GM18505 (cell line): ENCODE results near the gene DGCR6L.
"Not testable (repeated sequence)": the region's sequence is repeated elsewhere in the genome, so short reads cannot be mapped to it uniquely, and the experiment has no call there.

Experiments
- ATAC-seq: cut with Tn5 transposase; IDR thresholded peaks from one replicate; pipeline ENCODE4 v1.9.1; 2021; ENCODE audit not compliant: unreplicated experiment
- POLR2A ChIP-seq: IDR thresholded peaks from 4 replicates; pipeline ENCODE4 v1.6.1; 2011; ENCODE audit warnings: borderline replicate concordance; ENCODE audit not compliant: insufficient read depth, insufficient read length; ENCODE audit errors: extremely low read depth

The DGCR6L gene

DNA sequence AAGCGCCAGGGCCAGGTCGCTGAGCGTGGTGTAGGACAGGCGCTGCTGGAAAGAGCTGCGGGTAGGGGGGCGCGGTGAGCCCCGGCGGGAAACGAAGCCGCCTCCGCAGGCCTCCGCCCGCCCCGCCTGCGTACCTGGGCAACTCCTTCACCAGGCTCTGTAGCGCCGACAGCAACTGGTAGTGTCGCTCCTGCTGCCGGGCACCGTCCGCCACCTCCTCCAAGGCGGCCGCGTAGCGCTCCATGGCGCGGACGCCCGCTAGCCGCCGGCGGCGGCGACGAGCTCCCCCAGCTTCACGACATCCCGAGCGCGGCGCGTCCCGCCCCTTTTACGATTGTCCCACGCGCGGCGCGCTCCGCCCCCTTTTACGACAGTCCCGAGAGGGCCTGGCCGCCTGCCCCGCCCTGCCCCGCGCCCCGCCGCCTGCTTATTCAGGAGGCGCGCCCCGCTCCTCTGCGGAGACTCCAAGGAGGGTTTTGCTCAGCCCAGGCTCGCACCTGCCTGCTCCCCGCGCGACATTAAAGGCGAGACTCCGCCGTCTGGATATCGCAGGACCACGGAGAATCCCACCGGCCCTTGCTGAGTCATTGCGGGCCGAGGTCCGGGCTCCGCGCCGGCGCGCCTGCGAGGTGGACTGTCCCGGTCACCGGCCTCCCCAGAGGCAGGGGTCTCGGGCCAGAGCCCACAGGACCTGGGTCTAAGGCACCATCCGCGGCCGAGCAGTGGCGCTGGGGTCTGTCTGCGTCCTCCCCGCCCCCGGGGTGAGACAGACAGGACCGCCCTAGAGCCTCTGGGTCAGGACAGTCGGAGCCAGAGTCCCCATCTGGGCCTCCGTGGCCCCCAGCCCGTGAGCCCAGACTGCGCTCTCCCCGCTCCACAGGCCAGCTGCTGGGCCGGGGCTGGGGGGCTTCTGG lies at the start of gene DGCR6L:
TSS of gene DGCR6L (minus strand) at position 316 of the 914 bp plus-strand sequence. CDS start at position 244, 72 bp downstream.
- peak; percentile 67 for ATAC-seq
- peak; percentile 74 for TF ChIP-seq POLR2A

- ATAC-seq = not testable (repeated sequence)
Measured at GRCh38 chr22:20368875-20369274, 49.0 kb upstream of the DGCR6L start.

DNA sequence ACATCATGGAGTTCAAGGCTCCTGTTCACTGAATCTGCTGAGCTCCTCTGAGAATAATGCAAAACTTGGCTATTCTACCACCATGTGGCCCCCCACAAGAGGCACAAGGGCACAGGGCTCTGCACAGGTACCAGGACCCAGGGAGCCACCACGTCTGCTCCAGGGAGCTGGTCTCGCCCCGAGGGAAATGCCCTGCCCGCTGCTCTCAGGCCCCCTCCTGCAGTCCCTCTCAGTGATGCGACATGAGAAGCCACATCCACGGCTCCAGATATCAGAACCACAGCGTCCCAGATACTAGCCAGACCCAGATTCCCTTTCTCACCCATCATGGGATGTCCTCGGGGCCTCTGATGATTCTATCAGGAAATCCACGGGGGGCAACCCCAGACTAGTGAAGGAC lies 47.0 kb upstream of the DGCR6L start:
- ATAC-seq = not testable (repeated sequence)

DNA sequence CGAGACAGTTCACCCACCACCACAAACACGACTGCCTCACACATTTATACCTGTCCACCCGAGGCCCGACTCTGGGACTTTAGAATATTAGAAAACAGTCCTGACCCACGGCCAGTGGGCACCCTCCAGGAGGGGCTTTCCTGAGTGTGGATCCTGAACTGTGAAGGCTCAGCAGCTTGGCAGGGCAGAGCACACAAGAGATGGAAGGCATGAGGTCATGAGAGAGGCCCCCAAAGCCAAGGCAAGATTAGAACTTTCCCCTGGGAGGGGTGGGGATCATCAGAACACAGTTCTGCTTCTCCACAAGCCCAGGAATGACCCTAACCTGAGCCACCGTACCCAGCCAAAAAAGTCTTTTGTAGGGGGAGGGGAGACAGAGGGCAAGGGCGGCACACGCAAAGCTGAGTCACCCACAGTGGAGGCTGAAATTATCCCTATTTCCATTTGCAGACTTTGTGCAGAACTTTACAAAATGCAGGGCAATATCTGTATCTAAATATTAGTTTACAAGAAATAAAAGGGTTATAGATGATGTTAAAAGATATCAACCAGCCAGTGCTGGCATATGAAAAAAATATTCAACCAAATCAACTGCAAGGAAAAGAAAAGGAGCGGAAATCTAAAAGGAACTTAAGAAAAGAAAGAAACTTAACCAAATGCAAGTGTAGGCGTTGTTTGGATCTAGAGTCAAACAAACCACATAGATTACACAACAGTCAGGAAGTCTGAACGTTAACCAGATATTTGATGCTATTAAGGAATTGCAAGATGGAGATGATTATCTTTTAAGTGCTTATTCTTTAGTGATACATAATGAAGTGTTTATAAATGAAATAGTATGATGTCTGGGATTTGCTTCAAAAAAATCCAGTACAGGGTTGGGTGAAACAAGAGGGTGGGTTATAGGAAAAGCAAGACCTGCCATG lies 44.7 kb upstream of the DGCR6L start:
- ATAC-seq = not testable (repeated sequence)

GRCh38 chr22:20362403-20362802 lies 42.5 kb upstream of the DGCR6L start:
- ATAC-seq = not testable (repeated sequence)

GRCh38 chr22:20361752-20362229 lies 41.9 kb upstream of the DGCR6L start:
- not testable (repeated sequence) for ATAC-seq

GRCh38 chr22:20360866-20361751 lies 41.2 kb upstream of the DGCR6L start:
- not testable (repeated sequence) for ATAC-seq

GRCh38 chr22:20360261-20360660 lies 40.4 kb upstream of the DGCR6L start:
- ATAC-seq = not testable (repeated sequence)

DNA sequence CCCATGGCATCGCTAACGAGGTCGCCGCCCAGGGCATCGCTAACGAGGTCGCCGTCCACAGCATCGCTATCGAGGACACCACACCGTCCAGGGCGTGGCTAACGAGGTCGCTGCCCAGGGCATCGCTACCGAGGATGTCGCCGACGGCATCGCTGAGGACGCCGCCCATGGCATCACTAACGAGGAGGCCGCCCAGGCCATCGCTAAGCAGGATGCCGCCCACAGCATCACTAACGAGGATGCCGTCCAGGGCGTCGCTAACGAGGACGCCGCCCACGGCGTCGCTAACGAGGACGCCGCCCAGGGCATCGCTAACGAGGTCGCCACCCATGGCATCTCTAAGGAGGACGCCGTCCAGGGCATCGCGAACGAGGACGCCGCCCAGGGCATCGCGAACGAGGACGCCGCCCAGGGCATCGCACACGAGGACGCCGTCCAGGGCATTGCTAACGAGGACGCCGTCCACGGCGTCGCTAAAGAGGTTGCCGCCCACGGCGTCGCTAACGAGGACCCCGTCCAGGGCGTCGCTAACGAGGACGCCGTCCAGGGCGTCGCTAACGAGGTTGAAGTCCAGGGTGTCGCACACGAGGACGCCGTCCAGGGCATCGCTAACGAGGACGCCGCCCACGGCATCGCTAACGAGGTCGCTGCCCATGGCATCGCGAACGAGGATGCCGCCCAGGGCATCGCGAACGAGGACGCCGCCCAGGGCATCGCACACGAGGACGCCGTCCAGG lies 38.8 kb upstream of the DGCR6L start:
- not testable (repeated sequence) for ATAC-seq

DNA sequence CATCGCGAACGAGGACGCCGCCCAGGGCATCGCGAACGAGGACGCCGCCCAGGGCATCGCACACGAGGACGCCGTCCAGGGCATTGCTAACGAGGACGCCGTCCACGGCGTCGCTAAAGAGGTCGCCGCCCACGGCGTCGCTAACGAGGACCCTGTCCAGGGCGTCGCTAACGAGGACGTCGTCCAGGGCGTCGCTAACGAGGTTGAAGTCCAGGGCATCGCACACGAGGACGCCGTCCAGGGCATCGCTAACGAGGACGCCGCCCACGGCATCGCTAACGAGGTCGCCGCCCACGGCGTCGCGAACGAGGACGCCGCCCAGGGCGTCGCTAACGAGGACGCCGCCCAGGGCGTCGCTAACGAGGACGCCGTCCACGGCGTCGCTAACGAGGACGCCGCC lies 38.1 kb upstream of the DGCR6L start:
- ATAC-seq = not testable (repeated sequence)

DNA sequence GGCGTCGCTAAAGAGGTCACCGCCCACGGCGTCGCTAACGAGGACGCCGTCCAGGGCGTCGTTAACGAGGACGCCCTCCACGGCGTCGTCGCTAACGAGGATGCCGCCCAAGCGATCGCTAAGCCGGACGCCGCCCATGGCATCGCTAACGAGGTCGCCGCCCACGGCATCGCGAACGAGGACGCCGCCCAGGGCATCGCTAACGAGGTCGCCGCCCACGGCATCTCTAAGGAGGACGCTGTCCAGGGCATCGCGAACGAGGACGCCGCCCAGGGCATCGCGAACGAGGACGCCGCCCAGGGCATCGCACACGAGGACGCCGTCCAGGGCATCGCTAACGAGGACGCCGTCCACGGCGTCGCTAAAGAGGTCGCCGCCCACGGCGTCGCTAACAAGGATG lies 37.0 kb upstream of the DGCR6L start:
- ATAC-seq = not testable (repeated sequence)

DNA sequence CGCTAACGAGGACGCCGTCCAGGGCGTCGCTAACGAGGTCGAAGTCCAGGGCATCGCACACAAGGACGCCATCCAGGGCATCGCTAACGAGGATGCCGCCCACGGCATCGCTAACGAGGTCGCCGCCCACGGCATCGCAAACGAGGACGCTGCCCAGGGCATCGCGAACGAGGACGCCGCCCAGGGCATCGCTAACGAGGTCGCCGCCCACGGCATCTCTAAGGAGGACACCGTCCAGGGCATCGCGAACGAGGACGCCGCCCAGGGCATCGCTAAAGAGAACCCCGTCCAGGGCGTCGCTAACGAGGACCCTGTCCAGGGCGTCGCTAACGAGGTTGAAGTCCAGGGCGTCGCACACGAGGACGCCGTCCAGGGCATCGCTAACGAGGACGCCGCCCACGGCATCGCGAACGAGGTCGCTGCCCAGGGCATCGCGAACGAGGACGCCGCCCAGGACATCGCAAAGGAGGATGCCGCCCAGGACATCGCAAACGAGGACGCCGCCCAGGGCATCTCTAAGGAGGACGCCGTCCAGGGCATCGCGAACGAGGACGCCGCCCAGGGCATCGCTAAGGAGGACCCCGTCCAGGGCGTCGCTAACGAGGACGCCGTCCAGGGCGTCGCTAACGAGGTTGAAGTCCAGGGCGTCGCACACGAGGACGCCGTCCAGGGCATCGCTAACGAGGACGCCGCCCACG lies 36.2 kb upstream of the DGCR6L start:
- ATAC-seq = not testable (repeated sequence)
